GM19455 (cell line): ENCODE results near the gene PLEKHA3.
"Not testable (repeated sequence)": the region's sequence is repeated elsewhere in the genome, so short reads cannot be mapped to it uniquely, and the experiment has no call there.

ENCODE experiments used
- ATAC-seq: cut with Tn5 transposase; IDR thresholded peaks from one replicate; pipeline ENCODE4 v1.9.1; 2021; ENCODE audit not compliant: unreplicated experiment

PLEKHA3 gene

GRCh38 chr2:178522950-178523595 lies 42.8 kb downstream of the PLEKHA3 start:
- peak; percentile 92 for ATAC-seq

GRCh38 chr2:178523596-178524134 lies 43.4 kb downstream of the PLEKHA3 start:
- ATAC-seq, result peak; percentile 13

GRCh38 chr2:178525010-178525409 lies 44.8 kb downstream of the PLEKHA3 start:
- not testable (repeated sequence) for ATAC-seq

- ATAC-seq, result not testable (repeated sequence)
Measured at GRCh38 chr2:178525460-178525859, 45.2 kb downstream of the PLEKHA3 start.

GRCh38 chr2:178526256-178526655 lies 46.0 kb downstream of the PLEKHA3 start:
- no peak for ATAC-seq

GRCh38 chr2:178527592-178527991 lies 47.3 kb downstream of the PLEKHA3 start:
- ATAC-seq, result no peak

GRCh38 chr2:178528647-178529046 lies 48.4 kb downstream of the PLEKHA3 start:
- ATAC-seq, result no peak

- ATAC-seq, result no peak
Measured at GRCh38 chr2:178529194-178529593, 48.9 kb downstream of the PLEKHA3 start.

GRCh38 chr2:178530131-178530530 lies 49.9 kb downstream of the PLEKHA3 start:
- ATAC-seq, result peak; percentile 6

- peak; percentile 95 for ATAC-seq
Measured at GRCh38 chr2:178530625-178531142, 50.4 kb downstream of the PLEKHA3 start.

- ATAC-seq, result no peak
Measured at GRCh38 chr2:178531168-178531567, 50.9 kb downstream of the PLEKHA3 start.

- no peak for ATAC-seq
Measured at GRCh38 chr2:178536037-178536436, 55.8 kb downstream of the PLEKHA3 start.

- ATAC-seq, result no peak
Measured at GRCh38 chr2:178542161-178542560, 61.9 kb downstream of the PLEKHA3 start.

- ATAC-seq, result no peak
Measured at GRCh38 chr2:178542569-178542968, 62.3 kb downstream of the PLEKHA3 start.

GRCh38 chr2:178550352-178550751 lies 70.1 kb downstream of the PLEKHA3 start:
- ATAC-seq, result no peak

GRCh38 chr2:178553047-178553446 lies 72.8 kb downstream of the PLEKHA3 start:
- ATAC-seq, result no peak
